MM.1S (cell line): ENCODE measurements around the gene FOXP1.

Experiments used
- EZH2 ChIP-seq: fragments of 300-600 bp; sonication (generic); optimal IDR thresholded peaks from 2 replicates; pipeline ENCODE3; 2017; ENCODE audit warnings: low read depth, mild to moderate bottlenecking, antibody characterized with exemption, low read length, mixed read lengths
- TF ChIP-seq, protein P1 (sequence below): fragments of 300-600 bp; sonication (generic); IDR thresholded peaks from 2 replicates; pipeline ENCODE4 v1.5.1; 2016; ENCODE audit warnings: antibody characterized with exemption, low read length, mixed read lengths

DNA sequence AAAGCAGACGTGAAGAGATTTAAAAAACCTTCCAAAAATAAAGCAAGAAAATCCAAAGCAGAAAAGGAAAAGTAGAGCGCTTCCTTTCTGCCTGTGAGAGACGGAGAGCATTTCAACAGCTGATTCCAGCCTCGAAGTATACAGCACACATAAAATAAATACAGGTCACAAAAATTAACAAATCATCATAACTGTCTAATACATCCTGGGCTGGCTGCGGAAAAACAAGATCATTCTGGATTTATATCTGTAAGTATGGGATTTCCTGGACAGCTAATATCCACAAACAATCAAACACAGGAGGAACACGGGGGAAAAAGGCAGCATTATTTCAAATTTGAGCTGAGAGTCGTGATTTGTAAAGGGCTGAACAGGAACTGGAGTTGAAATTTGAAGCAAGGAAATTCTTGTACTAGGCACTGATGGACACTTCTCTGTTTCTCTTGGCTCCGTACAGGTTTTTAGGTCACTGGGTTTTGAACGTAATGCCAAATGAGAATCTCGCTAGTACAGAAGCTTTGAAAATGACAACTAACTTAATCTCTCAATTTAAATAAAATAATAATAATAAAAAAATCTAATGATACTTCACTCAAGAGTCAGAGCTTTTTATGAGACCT is 577.7 kb downstream of the FOXP1 start:
- TF ChIP-seq, protein P1, sequence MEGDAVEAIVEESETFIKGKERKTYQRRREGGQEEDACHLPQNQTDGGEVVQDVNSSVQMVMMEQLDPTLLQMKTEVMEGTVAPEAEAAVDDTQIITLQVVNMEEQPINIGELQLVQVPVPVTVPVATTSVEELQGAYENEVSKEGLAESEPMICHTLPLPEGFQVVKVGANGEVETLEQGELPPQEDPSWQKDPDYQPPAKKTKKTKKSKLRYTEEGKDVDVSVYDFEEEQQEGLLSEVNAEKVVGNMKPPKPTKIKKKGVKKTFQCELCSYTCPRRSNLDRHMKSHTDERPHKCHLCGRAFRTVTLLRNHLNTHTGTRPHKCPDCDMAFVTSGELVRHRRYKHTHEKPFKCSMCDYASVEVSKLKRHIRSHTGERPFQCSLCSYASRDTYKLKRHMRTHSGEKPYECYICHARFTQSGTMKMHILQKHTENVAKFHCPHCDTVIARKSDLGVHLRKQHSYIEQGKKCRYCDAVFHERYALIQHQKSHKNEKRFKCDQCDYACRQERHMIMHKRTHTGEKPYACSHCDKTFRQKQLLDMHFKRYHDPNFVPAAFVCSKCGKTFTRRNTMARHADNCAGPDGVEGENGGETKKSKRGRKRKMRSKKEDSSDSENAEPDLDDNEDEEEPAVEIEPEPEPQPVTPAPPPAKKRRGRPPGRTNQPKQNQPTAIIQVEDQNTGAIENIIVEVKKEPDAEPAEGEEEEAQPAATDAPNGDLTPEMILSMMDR: no peak
- no peak for TF ChIP-seq EZH2
